HG02588 (cell line): Measurements from ENCODE around the gene APBB2.

Experiments used
- ATAC-seq: cut with Tn5 transposase; IDR thresholded peaks from one replicate; pipeline ENCODE4 v1.9.1; 2021; ENCODE audit warnings: mild to moderate bottlenecking, moderate library complexity; ENCODE audit not compliant: unreplicated experiment

The APBB2 gene

GRCh38 chr4:40875507-40876150, 338.7 kb downstream of the APBB2 start:
- no peak for ATAC-seq

GRCh38 chr4:40874901-40875300, 339.4 kb downstream of the APBB2 start:
- no peak for ATAC-seq

GRCh38 chr4:40874331-40874730, 340.0 kb downstream of the APBB2 start:
- no peak for ATAC-seq

GRCh38 chr4:40871695-40872250, 342.6 kb downstream of the APBB2 start:
- no peak for ATAC-seq

GRCh38 chr4:40870150-40870549, 344.2 kb downstream of the APBB2 start:
- ATAC-seq: no peak

- no peak for ATAC-seq
These were observed 348.6 kb downstream of the APBB2 start for GRCh38 chr4:40865696-40866095.

GRCh38 chr4:40864531-40864930, 349.8 kb downstream of the APBB2 start:
- no peak for ATAC-seq

GRCh38 chr4:40858962-40859361, 355.4 kb downstream of the APBB2 start:
- no peak for ATAC-seq

- ATAC-seq: no peak
These were observed 356.4 kb downstream of the APBB2 start for GRCh38 chr4:40857956-40858355.

GRCh38 chr4:40856840-40857362, 357.4 kb downstream of the APBB2 start:
- peak; percentile 98 for ATAC-seq

- ATAC-seq: no peak
These were observed 358.0 kb downstream of the APBB2 start for GRCh38 chr4:40856277-40856839.

- no peak for ATAC-seq
These were observed 363.8 kb downstream of the APBB2 start for GRCh38 chr4:40850496-40850895.

GRCh38 chr4:40848940-40849339, 365.4 kb downstream of the APBB2 start:
- ATAC-seq: no peak

- ATAC-seq: no peak
These were observed 366.1 kb downstream of the APBB2 start for GRCh38 chr4:40848251-40848650.

GRCh38 chr4:40846532-40846931, 367.8 kb downstream of the APBB2 start:
- no peak for ATAC-seq

- no peak for ATAC-seq
These were observed 369.0 kb downstream of the APBB2 start for GRCh38 chr4:40845154-40845835.

GRCh38 chr4:40844261-40844660, 370.1 kb downstream of the APBB2 start:
- no peak for ATAC-seq

- no peak for ATAC-seq
These were observed 370.6 kb downstream of the APBB2 start for GRCh38 chr4:40843696-40844095.

GRCh38 chr4:40842725-40843423, 371.5 kb downstream of the APBB2 start:
- ATAC-seq: no peak

- no peak for ATAC-seq
These were observed 372.0 kb downstream of the APBB2 start for GRCh38 chr4:40842318-40842717.

GRCh38 chr4:40840985-40841571, 373.3 kb downstream of the APBB2 start:
- ATAC-seq: peak; percentile 80
